Astrocyte (in vitro differentiated cells and primary cell): ENCODE measurements around the gene TPX2.

Experiments
- CTCF ChIP-seq: IDR thresholded peaks from 2 replicates; pipeline ENCODE4 v1.5.1; 2011; ENCODE audit warnings: low read depth, mild to moderate bottlenecking, inconsistent platforms, low read length, moderate library complexity; ENCODE audit not compliant: insufficient read depth
- EZH2 ChIP-seq: IDR thresholded peaks from 2 replicates; pipeline ENCODE4 v1.6.1; 2012; ENCODE audit warnings: mild to moderate bottlenecking, low read length, inconsistent platforms; ENCODE audit not compliant: insufficient read depth

- TF ChIP-seq CTCF (no peak), EZH2 (no peak)
Observed at GRCh38 chr20:31844737-31845299, 105.7 kb downstream of the TPX2 start.
